Rectal smooth muscle tissue (tissue), 1 donor: ENCODE results near the gene SLX9.

Source experiments
- H3K27ac ChIP-seq: one replicate; pipeline ENCODE4 v1.7.0; 2013; ENCODE audit warnings: low read depth, low read length, inconsistent platforms
- H3K27me3 ChIP-seq: one replicate; pipeline ENCODE4 v1.7.0; 2013; ENCODE audit warnings: low read length; ENCODE audit not compliant: control insufficient read depth, insufficient read depth
- H3K36me3 ChIP-seq: one replicate; pipeline ENCODE4 v1.7.0; 2013; ENCODE audit warnings: low read length; ENCODE audit not compliant: control insufficient read depth, insufficient read depth
- H3K4me1 ChIP-seq: one replicate; pipeline ENCODE4 v1.7.0; 2013; ENCODE audit warnings: low read length; ENCODE audit not compliant: control insufficient read depth, insufficient read depth
- H3K4me3 ChIP-seq: one replicate; pipeline ENCODE4 v1.7.0; 2013; ENCODE audit warnings: low read length
- H3K9ac ChIP-seq: one replicate; pipeline ENCODE4 v1.7.0; 2013; ENCODE audit warnings: low read length

Gene SLX9

DNA sequence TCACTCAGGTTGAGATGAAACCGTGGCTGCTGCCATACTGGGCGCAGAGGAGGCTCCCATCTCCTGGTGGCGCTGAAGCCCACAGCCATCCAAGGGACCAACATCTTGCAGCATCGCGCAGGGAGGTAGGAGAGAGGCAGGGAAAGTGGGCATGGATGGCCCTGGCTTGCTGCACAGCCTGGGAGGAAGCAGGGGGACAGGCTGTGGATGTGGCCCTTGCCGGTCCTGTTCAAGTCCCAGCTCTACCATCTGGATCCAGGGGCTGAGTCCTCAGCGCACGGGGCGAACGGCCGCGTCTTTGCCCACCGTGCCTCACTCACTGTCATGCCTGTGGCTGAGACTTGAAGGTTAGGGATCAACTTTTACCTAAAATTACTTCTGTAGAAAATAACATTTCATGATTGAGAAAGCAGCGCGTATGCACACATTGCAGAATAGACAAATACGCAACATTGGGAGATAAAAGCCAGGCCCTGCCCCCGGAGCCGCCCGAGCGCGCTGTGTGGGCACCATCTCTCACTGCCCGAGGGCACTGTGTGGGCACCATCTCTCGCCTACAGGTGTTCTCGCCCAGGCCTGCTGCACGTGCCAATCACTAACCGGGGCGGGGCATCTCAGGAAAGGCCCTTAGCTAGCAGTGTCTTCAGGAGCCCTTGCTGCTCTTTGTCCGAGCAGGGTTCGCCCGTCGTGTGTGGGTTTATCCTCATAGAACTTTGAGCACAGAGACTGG lies 11.5 kb downstream of the SLX9 start:
- Histone ChIP-seq H3K27me3 (no peaks in the 10 kb centered on the region), H3K9ac (no peak overlapping the region), H3K27ac (no peak overlapping the region), H3K4me1 (peaks cover 7% of the 10 kb centered on the region), H3K4me3 (no peak overlapping the region), H3K36me3 (no peaks in the 10 kb centered on the region)

DNA sequence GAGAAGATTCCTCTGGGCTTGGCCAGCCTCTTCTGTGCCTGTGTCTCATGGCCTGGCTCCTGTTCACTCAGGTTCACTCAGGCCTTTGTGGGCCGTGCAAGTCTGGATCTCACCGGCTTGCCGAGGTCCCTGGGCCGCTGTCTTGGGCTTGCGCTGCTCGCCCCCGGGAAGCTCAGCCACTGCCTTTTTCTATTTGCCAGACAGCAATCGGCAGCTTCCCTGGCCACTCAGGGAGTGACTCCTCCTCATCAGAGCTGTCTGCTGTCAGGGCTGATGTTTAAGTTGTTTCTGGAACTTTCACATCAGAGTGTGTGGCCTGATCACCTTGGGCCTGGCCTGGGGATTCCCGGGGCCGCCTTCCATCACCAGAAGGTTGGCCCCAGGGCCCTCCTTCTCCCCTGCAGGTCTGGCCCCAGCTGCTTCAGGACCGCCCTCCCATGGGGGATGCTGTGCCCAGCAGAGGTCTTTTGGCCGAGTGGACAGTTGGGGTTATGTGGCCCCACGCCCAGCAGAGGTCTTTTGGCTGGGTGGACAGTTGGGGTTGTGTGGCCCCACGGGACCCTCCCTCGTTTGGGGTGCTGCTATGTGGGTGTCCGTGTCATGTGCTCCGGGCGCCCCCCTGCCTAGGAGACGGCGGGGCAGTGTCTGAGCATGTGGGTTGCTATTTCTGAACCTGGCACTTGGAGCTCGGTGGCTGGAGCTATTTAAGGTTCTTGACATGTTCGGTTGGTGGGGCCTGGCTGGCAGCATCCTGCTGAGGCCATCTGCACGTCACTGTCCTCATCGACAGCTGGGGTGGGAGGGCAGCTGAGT lies 12.5 kb downstream of the SLX9 start:
- Histone ChIP-seq H3K27ac (peak overlapping the region; percentile 15), H3K9ac (no peak overlapping the region), H3K27me3 (no peaks in the 10 kb centered on the region), H3K4me1 (peaks cover 7% of the 10 kb centered on the region), H3K36me3 (peaks cover 2% of the 10 kb centered on the region), H3K4me3 (no peak overlapping the region)

DNA sequence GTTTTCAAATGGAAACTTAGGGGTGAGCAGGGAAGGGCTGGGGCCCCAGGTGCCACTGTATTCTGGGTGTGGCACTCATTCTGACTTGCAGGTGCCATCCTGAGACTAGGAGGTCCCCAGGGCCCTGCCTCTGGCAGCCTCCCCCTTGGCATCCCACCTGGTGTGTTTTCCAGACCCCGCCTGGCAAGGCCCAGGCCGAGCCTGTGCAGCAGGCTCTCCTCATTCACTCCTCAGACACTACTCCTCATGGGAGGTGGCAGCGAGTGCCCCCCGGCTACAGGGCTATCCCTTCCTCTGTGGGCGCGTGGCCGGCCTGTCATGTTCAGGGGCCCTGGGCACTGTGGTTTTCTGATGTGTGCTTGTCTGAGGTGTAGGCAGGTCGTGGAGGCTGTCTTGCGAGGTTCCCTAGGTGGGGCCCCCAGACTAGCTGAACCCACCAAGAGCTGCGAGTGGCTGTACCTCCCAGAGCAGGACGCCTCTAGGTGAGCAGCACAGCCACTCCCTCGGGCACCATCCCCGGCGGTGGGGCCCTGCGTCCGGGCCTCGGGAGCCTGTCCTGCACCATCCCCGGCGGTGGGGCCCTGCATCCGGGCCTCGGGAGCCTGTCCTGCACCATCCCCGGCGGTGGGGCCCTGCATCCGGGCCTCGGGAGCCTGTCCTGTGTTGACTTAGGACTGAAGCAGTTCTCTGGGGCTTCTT lies 13.2 kb downstream of the SLX9 start:
- peaks cover 8% of the 10 kb centered on the region for H3K4me1 ChIP-seq
- H3K4me3 ChIP-seq = no peak overlapping the region
- peaks cover 3% of the 10 kb centered on the region for H3K36me3 ChIP-seq
- no peak overlapping the region for H3K9ac ChIP-seq
- no peaks in the 10 kb centered on the region for H3K27me3 ChIP-seq
- H3K27ac ChIP-seq = peak overlapping the region; percentile 15

DNA sequence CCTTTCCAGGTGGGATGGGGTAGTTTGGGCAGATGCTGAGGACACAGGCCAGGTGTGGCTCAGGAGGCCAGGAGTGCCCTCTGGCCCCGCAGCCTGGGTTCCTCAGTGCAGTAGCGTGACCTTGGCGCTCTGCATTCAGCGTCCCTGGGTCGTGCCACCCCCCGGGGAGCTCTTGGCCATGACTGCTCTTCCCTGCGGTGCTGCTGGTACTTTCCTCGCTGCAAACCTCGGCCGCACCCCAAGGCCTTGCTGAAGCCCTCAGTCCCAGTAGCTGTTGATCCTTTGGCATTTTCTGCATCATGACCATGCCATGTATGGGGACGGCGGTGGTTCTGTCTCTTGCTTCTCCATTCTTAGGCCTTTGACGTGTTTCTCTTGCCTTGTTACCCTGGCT lies 13.8 kb downstream of the SLX9 start:
- H3K4me1 ChIP-seq = peaks cover 14% of the 10 kb centered on the region
- H3K36me3 ChIP-seq = peaks cover 3% of the 10 kb centered on the region
- H3K27ac ChIP-seq = no peak overlapping the region
- H3K27me3 ChIP-seq = no peaks in the 10 kb centered on the region
- H3K9ac ChIP-seq = no peak overlapping the region
- no peak overlapping the region for H3K4me3 ChIP-seq

DNA sequence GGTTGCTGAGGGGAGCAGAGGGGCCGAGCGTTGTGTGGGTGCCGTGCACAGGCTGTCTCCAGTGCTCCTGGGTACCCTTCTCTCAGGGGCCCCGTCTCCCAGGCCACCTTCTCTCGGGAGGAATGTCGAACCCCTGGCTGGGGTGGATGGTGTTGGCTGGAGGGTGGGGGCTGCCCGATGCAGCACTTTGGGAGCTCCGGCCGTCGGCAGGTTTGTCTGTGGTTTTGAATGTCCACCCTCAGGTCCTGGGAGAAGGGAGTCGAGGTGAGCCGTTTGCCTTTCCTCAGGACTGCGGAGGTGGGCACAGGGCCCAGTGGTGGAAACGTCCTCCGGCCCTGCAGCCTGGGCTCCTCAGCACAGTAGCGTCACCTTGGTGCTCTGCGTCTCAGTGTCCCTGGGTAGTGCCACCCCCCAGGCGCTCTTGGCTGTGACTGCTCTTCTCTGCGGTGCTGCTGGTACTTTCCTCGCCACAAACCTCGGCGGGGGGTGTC lies 14.5 kb downstream of the SLX9 start:
- H3K27me3 ChIP-seq = no peaks in the 10 kb centered on the region
- H3K36me3 ChIP-seq = peaks cover 3% of the 10 kb centered on the region
- peaks cover 21% of the 10 kb centered on the region for H3K4me1 ChIP-seq
- no peak overlapping the region for H3K4me3 ChIP-seq
- H3K9ac ChIP-seq = no peak overlapping the region
- H3K27ac ChIP-seq = no peak overlapping the region

DNA sequence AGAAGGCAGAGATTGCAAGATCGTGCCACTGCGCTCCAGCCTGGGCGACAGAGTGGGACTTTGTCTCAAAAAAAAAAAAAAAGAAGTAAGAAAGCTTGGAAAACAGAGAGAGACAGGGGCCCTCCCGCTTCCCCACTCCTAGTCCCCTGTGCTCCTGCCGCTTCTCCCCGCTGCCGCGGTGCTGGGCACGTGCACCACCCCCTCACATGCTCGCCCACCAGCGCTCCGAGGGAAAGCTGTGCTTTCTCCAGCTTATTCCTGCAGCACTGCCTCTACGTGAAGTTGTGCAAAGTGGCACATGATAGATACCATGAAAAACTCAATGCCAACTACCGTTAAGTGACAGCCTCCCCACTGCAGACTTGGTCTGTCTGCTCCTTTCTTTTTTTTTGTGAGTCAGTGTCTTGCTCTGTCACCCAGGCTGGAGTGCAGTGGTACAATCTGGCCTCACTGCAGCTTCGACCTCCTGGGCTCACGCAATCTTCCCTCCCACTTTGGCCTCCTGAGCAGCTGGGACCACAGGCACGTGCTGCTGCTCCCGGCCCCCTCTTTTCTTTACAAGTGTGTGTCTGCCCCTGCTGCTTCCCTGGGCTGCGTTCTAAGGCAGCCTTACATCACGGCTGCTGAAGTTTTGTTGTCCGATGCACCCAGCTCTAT lies 15.4 kb downstream of the SLX9 start:
- H3K36me3 ChIP-seq = peaks cover 5% of the 10 kb centered on the region
- no peak overlapping the region for H3K27ac ChIP-seq
- no peaks in the 10 kb centered on the region for H3K27me3 ChIP-seq
- no peak overlapping the region for H3K9ac ChIP-seq
- H3K4me1 ChIP-seq = peaks cover 27% of the 10 kb centered on the region
- H3K4me3 ChIP-seq = no peak overlapping the region

DNA sequence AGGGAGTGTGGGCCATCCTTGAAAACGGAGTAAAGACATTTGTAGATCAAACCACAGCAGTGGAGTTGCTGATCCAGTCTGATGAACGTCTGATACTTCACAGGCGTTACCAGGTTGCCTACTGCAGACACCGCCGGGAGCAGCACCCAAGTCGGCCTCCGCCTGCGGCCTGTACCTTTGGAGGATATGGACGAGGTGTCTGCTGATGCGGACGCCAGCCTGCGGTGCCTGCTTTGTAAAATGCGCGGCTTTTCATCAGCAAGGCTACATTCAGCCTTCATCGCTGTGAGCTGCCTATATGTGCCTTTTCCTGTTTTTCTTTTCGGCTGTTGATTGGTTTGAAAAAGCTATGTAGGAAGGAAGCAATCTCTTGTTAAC lies 16.0 kb downstream of the SLX9 start:
- no peak overlapping the region for H3K4me3 ChIP-seq
- peaks cover 8% of the 10 kb centered on the region for H3K36me3 ChIP-seq
- peaks cover 30% of the 10 kb centered on the region for H3K4me1 ChIP-seq
- H3K9ac ChIP-seq = no peak overlapping the region
- no peaks in the 10 kb centered on the region for H3K27me3 ChIP-seq
- no peak overlapping the region for H3K27ac ChIP-seq

DNA sequence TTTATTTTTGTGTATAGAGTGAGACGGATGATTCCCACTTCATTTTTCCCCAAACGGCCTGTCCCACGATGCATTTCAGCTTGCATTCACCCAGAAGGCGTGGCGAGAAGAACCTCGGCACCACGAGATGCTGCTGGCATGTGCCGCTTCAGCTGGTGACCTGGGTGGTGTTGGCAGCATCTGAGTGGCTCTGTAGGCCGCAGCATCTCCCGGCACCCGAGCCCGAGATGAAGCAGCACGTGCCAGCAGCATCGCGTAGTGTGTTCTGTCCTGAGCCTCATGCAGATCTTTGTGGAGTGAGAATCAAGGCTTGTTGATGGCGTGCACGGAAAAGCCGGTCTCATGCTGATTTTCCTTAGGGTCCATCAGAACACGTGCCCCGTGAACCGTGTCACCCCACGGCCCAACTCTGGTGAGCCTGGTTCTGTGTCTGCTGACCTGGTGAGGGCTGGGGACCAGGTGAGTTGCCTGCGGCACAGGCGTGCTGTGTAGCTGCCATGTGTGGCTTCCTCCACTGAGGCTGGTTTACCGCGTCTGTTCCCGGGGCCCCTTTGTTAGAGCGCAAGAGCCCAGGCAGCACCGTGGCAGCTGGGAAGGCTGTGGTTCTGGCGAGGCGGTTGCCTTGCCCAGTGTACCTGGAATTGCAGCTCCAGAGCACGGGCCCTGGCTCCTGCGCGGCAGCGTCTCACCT lies 16.7 kb downstream of the SLX9 start:
- H3K36me3 ChIP-seq = peaks cover 8% of the 10 kb centered on the region
- H3K4me3 ChIP-seq = no peak overlapping the region
- H3K4me1 ChIP-seq = peaks cover 30% of the 10 kb centered on the region
- no peak overlapping the region for H3K9ac ChIP-seq
- no peak overlapping the region for H3K27ac ChIP-seq
- H3K27me3 ChIP-seq = no peaks in the 10 kb centered on the region

DNA sequence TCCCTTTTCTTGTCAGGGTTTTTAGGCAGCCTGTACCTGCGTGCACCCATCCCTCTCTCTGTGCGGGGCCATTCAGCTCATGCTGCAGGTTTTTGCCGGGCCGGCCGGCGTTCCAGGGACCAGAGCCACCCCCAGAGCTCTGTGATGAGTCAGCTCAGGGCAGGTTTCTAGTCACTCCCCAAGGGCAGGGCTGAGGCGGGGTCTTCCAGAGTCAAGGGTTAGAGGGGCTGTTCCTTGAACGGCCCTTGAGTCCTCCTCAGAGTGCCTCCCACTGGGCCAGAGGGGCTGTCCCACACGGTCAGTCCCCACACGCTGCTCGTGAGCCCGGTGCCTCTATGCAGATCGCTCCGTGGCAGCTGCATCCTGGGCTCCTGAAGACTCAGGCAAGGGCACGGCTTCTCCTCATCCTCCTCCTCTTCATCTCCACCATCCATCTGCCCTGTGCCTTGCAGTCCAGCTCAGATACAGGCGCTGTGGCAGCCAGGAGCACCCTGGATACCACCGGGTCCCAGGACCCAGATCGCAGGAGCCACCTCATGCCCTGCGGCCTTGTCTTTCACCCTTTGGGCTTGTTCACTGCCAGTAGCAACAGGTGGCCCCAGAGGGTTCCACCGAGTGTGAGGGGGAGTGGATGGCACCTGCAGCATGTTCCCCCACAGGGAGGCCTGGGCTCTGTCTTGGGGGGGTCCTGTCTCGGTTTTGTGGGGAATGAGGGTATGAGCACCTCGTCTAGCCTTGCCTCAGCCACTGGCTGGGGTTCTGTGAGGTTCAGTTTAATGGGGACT lies 17.4 kb downstream of the SLX9 start:
- Histone ChIP-seq H3K36me3 (peaks cover 8% of the 10 kb centered on the region), H3K4me1 (peaks cover 35% of the 10 kb centered on the region), H3K27ac (peak overlapping the region; percentile 79), H3K9ac (no peak overlapping the region), H3K4me3 (no peak overlapping the region), H3K27me3 (no peaks in the 10 kb centered on the region)

DNA sequence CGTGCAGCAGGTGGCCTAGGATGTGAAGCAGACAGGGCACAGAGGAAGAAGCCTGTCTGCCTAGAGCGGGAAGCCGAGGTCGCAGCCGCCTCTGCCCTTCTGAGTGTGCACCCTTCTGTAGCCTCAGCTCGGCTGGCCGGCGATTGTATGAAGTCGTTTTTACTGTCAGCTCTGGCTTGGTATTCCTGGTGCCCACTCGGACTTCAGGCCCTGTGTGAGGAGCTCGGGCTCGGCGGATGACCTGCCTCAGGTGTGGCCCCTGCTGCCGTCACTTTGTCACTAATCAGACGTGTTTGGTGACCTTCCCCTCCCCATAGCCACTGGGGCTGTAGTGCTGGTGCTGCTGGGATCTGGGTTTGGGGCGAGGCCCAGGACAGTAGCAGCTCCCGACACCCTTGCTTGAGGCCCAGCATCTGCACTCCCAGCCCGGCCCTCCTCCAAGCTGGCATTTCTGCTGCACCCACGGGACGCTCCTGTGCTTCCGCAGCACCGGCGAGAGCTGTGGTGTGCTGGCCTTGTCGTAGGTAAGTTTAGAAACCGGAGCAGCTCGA lies 18.1 kb downstream of the SLX9 start:
- Histone ChIP-seq H3K4me3 (no peak overlapping the region), H3K4me1 (peaks cover 39% of the 10 kb centered on the region), H3K27me3 (no peaks in the 10 kb centered on the region), H3K9ac (no peak overlapping the region), H3K36me3 (peaks cover 8% of the 10 kb centered on the region), H3K27ac (peak overlapping the region; percentile 79)
